ENCODE results near the gene NUP133. TPM values are rescaled to one million over a fixed set of nuclear protein-coding genes. Genes with fewer than 3 reads are reported as not detected.
"Not testable (repeated sequence)": the region's sequence is repeated elsewhere in the genome, so short reads cannot be mapped to it uniquely, and the experiment has no call there.

NUP133 gene
- total RNA-seq, 1 donor from 2014 or later: 23.4 TPM

DNA sequence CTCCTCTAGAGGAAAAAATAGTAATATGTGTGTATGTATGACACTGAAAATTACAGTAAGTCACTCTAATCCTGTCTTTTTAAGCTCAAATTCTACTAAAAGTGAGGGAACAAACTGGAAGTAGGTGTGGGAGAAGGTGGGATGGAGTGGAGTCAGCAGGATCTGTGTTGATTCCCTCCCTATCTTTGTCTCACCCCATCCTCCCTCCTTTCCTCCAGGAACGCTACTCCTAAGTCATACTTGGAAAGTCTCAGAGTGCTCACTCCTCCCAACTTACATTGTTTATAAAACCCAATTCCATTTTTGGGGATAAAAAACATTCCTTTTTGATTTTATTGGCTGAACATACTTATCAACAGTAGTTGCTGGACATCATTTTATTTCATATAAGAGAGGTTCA lies 14.9 kb upstream of the NUP133 start:
- FAIRE-seq: no peak
- no peak overlapping the region for H3K4me3 ChIP-seq (ENCODE audit: low read depth, low read length)
- no peak for DNase-seq (ENCODE audit: low read depth)
- H3K36me3 ChIP-seq (ENCODE audit: control insufficient read depth, insufficient read depth, low read length): peaks cover 3% of the 10 kb centered on the region
- TF ChIP-seq, protein P1, sequence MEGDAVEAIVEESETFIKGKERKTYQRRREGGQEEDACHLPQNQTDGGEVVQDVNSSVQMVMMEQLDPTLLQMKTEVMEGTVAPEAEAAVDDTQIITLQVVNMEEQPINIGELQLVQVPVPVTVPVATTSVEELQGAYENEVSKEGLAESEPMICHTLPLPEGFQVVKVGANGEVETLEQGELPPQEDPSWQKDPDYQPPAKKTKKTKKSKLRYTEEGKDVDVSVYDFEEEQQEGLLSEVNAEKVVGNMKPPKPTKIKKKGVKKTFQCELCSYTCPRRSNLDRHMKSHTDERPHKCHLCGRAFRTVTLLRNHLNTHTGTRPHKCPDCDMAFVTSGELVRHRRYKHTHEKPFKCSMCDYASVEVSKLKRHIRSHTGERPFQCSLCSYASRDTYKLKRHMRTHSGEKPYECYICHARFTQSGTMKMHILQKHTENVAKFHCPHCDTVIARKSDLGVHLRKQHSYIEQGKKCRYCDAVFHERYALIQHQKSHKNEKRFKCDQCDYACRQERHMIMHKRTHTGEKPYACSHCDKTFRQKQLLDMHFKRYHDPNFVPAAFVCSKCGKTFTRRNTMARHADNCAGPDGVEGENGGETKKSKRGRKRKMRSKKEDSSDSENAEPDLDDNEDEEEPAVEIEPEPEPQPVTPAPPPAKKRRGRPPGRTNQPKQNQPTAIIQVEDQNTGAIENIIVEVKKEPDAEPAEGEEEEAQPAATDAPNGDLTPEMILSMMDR (IDR thresholded peaks at IDR 0.05; ENCODE audit: insufficient read depth, low read length, severe bottlenecking): no peak
- H3K27me3 ChIP-seq (ENCODE audit: control insufficient read depth, insufficient read depth, low read length): no peaks in the 10 kb centered on the region

DNA sequence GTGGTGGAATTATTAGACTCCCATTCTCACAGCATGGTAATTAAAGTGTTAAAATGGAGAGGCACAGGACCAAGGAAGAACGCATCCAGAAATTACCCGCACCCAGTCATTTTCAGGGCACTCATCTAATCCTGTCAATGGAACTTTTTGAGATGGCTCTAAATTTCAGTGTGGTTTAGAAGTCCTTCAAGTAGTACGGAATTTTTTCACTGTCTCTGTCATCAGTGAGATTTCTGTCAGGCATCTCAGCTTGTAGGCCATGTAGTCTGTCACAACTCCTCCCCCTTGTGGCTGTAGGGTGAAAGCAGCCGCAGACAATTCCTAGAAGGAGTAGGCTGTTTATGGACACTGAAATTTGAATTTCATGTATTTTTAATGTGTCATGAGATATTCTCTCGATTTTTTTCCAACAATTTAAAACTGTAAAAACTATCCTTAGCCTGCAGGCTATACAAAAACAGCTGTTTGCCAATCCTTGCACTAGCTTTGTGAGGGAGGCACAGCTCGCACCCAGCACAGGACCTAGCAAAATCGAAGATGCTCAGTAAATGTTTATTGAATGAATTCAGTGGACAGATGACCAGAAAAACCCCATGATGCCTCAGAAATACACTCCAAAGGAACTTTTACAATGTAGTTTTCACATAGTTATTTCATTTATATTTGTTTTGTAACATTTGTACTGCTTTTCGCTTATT lies 6.6 kb upstream of the NUP133 start:
- Histone ChIP-seq H3K36me3 (ENCODE audit: control insufficient read depth, insufficient read depth, low read length) (no peaks in the 10 kb centered on the region), H3K27me3 (ENCODE audit: control insufficient read depth, insufficient read depth, low read length) (no peaks in the 10 kb centered on the region), H3K4me3 (ENCODE audit: low read depth, low read length) (no peak overlapping the region)
- FAIRE-seq (peak; percentile 32), DNase-seq (ENCODE audit: low read depth) (peak; percentile 64)
- TF ChIP-seq, protein P1 (IDR thresholded peaks at IDR 0.05; ENCODE audit: insufficient read depth, low read length, severe bottlenecking): peak; percentile 73

DNA sequence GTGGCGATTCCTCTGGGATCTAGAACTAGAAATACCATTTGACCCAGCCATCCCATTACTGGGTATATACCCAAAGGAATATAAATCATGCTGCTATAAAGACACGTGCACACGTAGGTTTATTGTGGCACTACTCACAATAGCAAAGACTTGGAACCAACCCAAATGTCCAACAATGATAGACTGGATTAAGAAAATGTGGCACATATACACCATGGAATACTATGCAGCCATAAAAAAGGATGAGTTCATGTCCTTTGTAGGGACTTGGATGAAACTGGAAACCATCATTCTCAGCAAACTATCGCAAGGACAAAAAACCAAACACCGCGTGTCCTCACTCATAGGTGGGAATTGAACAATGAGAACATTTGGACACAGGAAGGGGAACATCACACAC lies 3.5 kb upstream of the NUP133 start:
- not testable (repeated sequence) for DNase-seq (ENCODE audit: low read depth); FAIRE-seq; H3K27me3 ChIP-seq (ENCODE audit: control insufficient read depth, insufficient read depth, low read length); H3K4me3 ChIP-seq (ENCODE audit: low read depth, low read length); H3K36me3 ChIP-seq (ENCODE audit: control insufficient read depth, insufficient read depth, low read length)

DNA sequence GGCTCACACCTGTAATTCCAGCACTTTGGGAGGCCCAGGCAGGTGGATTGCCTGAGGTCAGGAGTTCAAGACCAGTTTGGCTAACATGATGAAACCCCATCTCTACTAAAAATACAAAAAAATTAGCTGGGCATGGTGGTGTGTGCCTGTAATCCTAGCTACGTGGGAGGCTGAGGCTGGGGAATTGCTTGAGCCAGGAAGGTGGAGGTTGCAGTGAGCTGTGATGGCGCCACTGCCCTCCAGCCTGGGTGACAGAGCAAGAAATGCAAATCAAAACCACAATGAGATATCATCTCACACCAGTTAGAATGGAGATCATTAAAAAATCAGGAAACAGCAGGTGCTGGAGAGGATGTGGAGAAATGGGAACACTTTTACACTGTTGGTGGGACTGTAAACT lies 3.1 kb upstream of the NUP133 start:
- DNase-seq (ENCODE audit: low read depth); H3K27me3 ChIP-seq (ENCODE audit: control insufficient read depth, insufficient read depth, low read length); H3K4me3 ChIP-seq (ENCODE audit: low read depth, low read length); H3K36me3 ChIP-seq (ENCODE audit: control insufficient read depth, insufficient read depth, low read length); FAIRE-seq: not testable (repeated sequence)

DNA sequence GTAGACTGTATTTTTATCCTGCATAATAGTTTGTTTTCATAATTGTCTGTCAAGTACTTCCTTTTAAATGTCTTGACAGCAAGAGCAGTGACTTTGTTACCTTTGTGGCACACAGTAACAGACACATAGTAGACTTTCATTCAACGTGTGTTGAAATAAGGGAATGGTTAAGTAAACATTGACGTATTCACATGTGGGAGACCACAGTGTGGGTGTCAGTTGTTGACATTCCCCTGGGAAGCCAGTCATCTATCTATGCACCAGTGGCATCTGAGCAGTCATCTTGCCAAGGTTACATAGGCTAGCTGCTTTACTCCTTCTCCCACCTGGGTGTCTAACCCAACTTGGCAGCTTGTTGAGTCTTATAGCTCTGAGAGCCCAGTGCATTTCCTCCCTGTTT lies 1.4 kb upstream of the NUP133 start:
- Histone ChIP-seq H3K4me3 (ENCODE audit: low read depth, low read length) (no peak overlapping the region), H3K27me3 (ENCODE audit: control insufficient read depth, insufficient read depth, low read length) (no peaks in the 10 kb centered on the region), H3K36me3 (ENCODE audit: control insufficient read depth, insufficient read depth, low read length) (no peaks in the 10 kb centered on the region)
- FAIRE-seq (no peak), DNase-seq (ENCODE audit: low read depth) (peak; percentile 93)
- TF ChIP-seq, protein P1 (IDR thresholded peaks at IDR 0.05; ENCODE audit: insufficient read depth, low read length, severe bottlenecking): no peak

DNA sequence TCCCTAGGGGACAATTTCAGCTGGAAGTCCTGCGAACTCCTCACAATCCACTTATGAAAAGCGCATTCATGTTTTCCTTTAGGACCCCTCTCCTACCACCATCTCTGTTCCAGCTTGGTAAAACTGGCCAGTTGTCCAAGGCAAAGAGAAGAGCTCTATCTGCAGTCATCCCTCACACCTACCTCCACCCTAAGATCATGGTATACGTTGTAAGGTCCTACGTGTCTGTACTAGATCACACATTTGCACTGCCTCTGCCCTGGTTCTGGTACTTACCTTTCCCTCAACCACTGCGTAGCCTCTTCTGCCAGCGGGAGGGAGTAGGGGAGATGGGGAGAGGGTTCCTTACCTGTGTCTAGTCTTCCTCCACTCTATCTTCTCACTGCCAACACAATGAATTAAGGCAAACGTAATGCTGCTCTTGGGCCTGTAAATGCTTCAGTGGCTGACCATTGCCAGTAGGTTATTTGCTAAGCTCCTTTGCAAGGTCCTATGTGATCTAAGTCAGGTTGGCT lies 739 bp upstream of the NUP133 start:
- Histone ChIP-seq H3K4me3 (ENCODE audit: low read depth, low read length) (peak overlapping the region; percentile 52), H3K27me3 (ENCODE audit: control insufficient read depth, insufficient read depth, low read length) (no peaks in the 10 kb centered on the region), H3K36me3 (ENCODE audit: control insufficient read depth, insufficient read depth, low read length) (no peaks in the 10 kb centered on the region)
- FAIRE-seq (no peak), DNase-seq (ENCODE audit: low read depth) (peak; percentile 7)
- TF ChIP-seq, protein P1 (IDR thresholded peaks at IDR 0.05; ENCODE audit: insufficient read depth, low read length, severe bottlenecking): no peak

DNA sequence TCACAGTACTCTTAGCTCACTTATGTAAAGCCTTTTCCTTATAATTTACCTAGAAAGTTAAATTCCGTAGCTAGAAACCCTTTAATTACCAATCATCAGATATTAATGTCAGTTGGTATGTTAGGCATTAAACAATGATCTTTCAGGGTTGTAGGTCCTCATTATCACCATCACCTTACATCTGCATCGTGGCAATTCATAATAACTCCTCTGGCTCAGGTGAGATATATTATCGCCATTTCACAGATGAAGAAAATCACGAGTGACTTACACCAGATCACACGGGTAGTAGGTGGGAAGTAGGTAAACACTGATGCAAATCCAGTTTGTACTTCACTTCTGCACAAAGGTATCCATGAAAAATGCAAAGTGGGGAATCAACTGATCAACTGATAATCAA lies 639 bp downstream of the NUP133 start:
- H3K4me3 ChIP-seq (ENCODE audit: low read depth, low read length): peak overlapping the region; percentile 52
- DNase-seq (ENCODE audit: low read depth): no peak
- TF ChIP-seq, protein P1 (IDR thresholded peaks at IDR 0.05; ENCODE audit: insufficient read depth, low read length, severe bottlenecking): no peak
- no peak for FAIRE-seq
- H3K36me3 ChIP-seq (ENCODE audit: control insufficient read depth, insufficient read depth, low read length): no peaks in the 10 kb centered on the region
- no peaks in the 10 kb centered on the region for H3K27me3 ChIP-seq (ENCODE audit: control insufficient read depth, insufficient read depth, low read length)
